IMR-90 (cell line): ENCODE measurements around the gene GNA14. TPM values are rescaled to one million over a fixed set of nuclear protein-coding genes. Genes with fewer than 3 reads are reported as not detected.

Source experiments
- ATAC-seq: fragments of 200-7000 bp; cut with Tn5 transposase; 2 replicates; pipeline ENCODE4 v1.9.1; 2020; ENCODE audit warnings: low read depth, mild to moderate bottlenecking, moderate library complexity
- BruUV-seq: library from RNA; stranded (reverse); fragments of 400-500 nt; replicated peaks from 2 replicates; lab custom pipeline; 2021; lab: Mats Ljungman, UMichigan
- CTCF ChIA-PET: fragments of 300-600 bp; formaldehyde crosslinking; extraction: SDS; loops from one replicate; lab custom pipeline; 2021; ENCODE audit warnings: antibody characterized with exemption; lab: Yijun Ruan, JAX
- POLR2A ChIA-PET: fragments of 300-600 bp; sonication (Branson Sonifier 250); formaldehyde crosslinking; loops from one replicate; lab custom pipeline; 2022; ENCODE audit warnings: antibody characterized with exemption; ENCODE audit not compliant: unreplicated experiment; lab: Charles Lee
- DNase-seq: peaks from one replicate; pipeline ENCODE4 v3.0.0; 2013
- H2AFZ ChIP-seq: replicated peaks from 2 replicates; pipeline ENCODE3; 2013; ENCODE audit warnings: low read length, mild to moderate bottlenecking; ENCODE audit not compliant: poor library complexity
- H2AK5ac ChIP-seq: 2 replicates; pipeline ENCODE4 v1.6.1; 2013; ENCODE audit warnings: low read depth, low read length, inconsistent platforms
- H2AK9ac ChIP-seq: replicated peaks from 2 replicates; pipeline ENCODE3; 2013; ENCODE audit warnings: mild to moderate bottlenecking, low read depth, low read length, moderate library complexity; ENCODE audit not compliant: poor library complexity
- H2BK120ac ChIP-seq: 2 replicates; pipeline ENCODE4 v1.6.1; 2013; ENCODE audit warnings: low read depth, low read length, inconsistent platforms
- H2BK15ac ChIP-seq: 3 replicates; pipeline ENCODE4 v1.6.1; 2013; ENCODE audit warnings: low read depth, low read length, inconsistent platforms
- H2BK20ac ChIP-seq: 2 replicates; pipeline ENCODE4 v1.6.1; 2013; ENCODE audit warnings: low read depth, mild to moderate bottlenecking, inconsistent platforms, low read length, moderate library complexity
- H2BK5ac ChIP-seq: 2 replicates; pipeline ENCODE4 v1.6.1; 2013; ENCODE audit warnings: mild to moderate bottlenecking, low read depth, low read length, inconsistent platforms; ENCODE audit not compliant: poor library complexity, severe bottlenecking
- H3K14ac ChIP-seq: replicated peaks from 2 replicates; pipeline ENCODE4 v1.6.1; 2013; ENCODE audit warnings: low read depth, low read length, inconsistent platforms
- H3K18ac ChIP-seq: 2 replicates; pipeline ENCODE4 v1.6.1; 2013; ENCODE audit warnings: low read depth, low read length, control low read depth
- H3K23ac ChIP-seq: 2 replicates; pipeline ENCODE4 v1.6.1; 2013; ENCODE audit warnings: low read depth, low read length, inconsistent platforms
- H3K27ac ChIP-seq: 2 replicates; pipeline ENCODE4 v1.5.1; 2013; ENCODE audit warnings: mild to moderate bottlenecking, control low read depth, low read length; ENCODE audit not compliant: insufficient read depth
- H3K27me3 ChIP-seq: 2 replicates; pipeline ENCODE4 v1.6.1; 2013; ENCODE audit warnings: low read length; ENCODE audit not compliant: control insufficient read depth, insufficient read depth
- H3K36me3 ChIP-seq: 2 replicates; pipeline ENCODE4 v1.6.1; 2013; ENCODE audit warnings: low read length, mixed read lengths; ENCODE audit not compliant: control insufficient read depth, insufficient read depth
- H3K4ac ChIP-seq: 2 replicates; pipeline ENCODE4 v1.6.1; 2013; ENCODE audit warnings: low read depth, low read length, inconsistent platforms
- H3K4me1 ChIP-seq: 2 replicates; pipeline ENCODE4 v1.6.1; 2013; ENCODE audit warnings: low read length, mixed read lengths; ENCODE audit not compliant: control insufficient read depth, insufficient read depth
- H3K4me2 ChIP-seq: 2 replicates; pipeline ENCODE4 v1.6.1; 2013; ENCODE audit warnings: low read depth, mild to moderate bottlenecking, control low read depth, low read length, moderate library complexity
- H3K4me3 ChIP-seq: 2 replicates; pipeline ENCODE4 v1.5.1; 2013; ENCODE audit warnings: low read depth, mild to moderate bottlenecking, control low read depth, low read length, moderate library complexity; ENCODE audit not compliant: insufficient read depth
- H3K56ac ChIP-seq: 2 replicates; pipeline ENCODE4 v1.6.1; 2013; ENCODE audit warnings: low read length, inconsistent platforms; ENCODE audit not compliant: insufficient read depth; ENCODE audit errors: extremely low read depth
- H3K79me1 ChIP-seq, 2 experiments: 2 replicates each; pipeline ENCODE4 v1.6.1; 2013; ENCODE audit warnings: low read length in 2 of 2, inconsistent platforms in 1 of 2, low read depth in 1 of 2
- H3K9ac ChIP-seq: 2 replicates; pipeline ENCODE4 v1.6.1; 2013; ENCODE audit warnings: low read depth, low read length, control low read depth
- H3K9me1 ChIP-seq: 2 replicates; pipeline ENCODE4 v1.6.1; 2013; ENCODE audit warnings: low read length, inconsistent platforms; ENCODE audit not compliant: insufficient read depth
- H3K9me3 ChIP-seq: 2 replicates; pipeline ENCODE4 v1.6.1; 2013; ENCODE audit warnings: low read length; ENCODE audit not compliant: control insufficient read depth, insufficient read depth
- H4K20me1 ChIP-seq: 2 replicates; pipeline ENCODE4 v1.6.1; 2013; ENCODE audit warnings: low read length, inconsistent platforms; ENCODE audit not compliant: insufficient read depth
- H4K5ac ChIP-seq: 2 replicates; pipeline ENCODE4 v1.6.1; 2013; ENCODE audit warnings: mild to moderate bottlenecking, low read depth, low read length, control low read depth
- H4K8ac ChIP-seq, 2 experiments: 2 replicates each; pipeline ENCODE4 v1.6.1; 2013; ENCODE audit warnings: low read depth in 2 of 2, low read length in 2 of 2, control low read depth in 1 of 2, inconsistent platforms in 1 of 2
- H4K91ac ChIP-seq: 2 replicates; pipeline ENCODE4 v1.6.1; 2013; ENCODE audit warnings: low read depth, low read length, inconsistent platforms; ENCODE audit not compliant: insufficient read depth
- SMC3 ChIP-seq: fragments of 150-350 bp; IDR thresholded peaks from 2 replicates; pipeline ENCODE4 v1.6.1; 2016; ENCODE audit warnings: low read depth, mild to moderate bottlenecking, antibody characterized with exemption, low read length, moderate library complexity
- WGBS, 2 experiments: methylation state at CpG; one replicate each; pipeline versions ENCODE4 v1.1.5 to v1.1.7; 2013; ENCODE audit warnings: missing lambda C conversion rate in 2 of 2; ENCODE audit not compliant: insufficient read length in 1 of 2; ENCODE audit errors: extremely low coverage in 2 of 2; 5-methylcytosine and 5-hydroxymethylcytosine counted together
- dilution Hi-C: fragments of 300-500 bp; cut with HindIII; formaldehyde crosslinking; loops from one replicate; pipeline ENCODE4 v1.14.3; 2018; ENCODE audit warnings: low sequenced_read_pairs; ENCODE audit not compliant: unreplicated experiment
- in situ Hi-C: fragments of 300-500 bp; cut with MboI; formaldehyde crosslinking; loops from 3 replicates; pipeline ENCODE4 v1.14.3; 2019; ENCODE audit warnings: low sequenced_read_pairs, inconsistent platforms, mixed read lengths
- intact Hi-C: fragments of 100-400 bp; cut with micrococcal nuclease; formaldehyde crosslinking; loops from 2 replicates; pipeline ENCODE4 v1.10.0; 2022
- polyA plus RNA-seq, 3 experiments: library from polyadenylated mRNA; depleted of rRNA; stranded (reverse); fragments of >200 nt; gene quantifications; 2 replicates each; pipeline ENCODE4 v1.2.3, GENCODE V29; 2012; ENCODE audit warnings: low replicate concordance in 1 of 3
- total RNA-seq: library from RNA; depleted of rRNA; stranded (reverse); fragments of >200 nt; gene quantifications from 2 replicates; pipeline ENCODE4 v1.2.3, GENCODE V29; 2012

GNA14 gene
- total and polyA plus RNA-seq, 2 of the 4 experiments (the other 2 are of a cell fraction), result under 0.01 to 0.03 TPM

GRCh38 chr9:77505232-77505631, 142.9 kb downstream of the GNA14 start:
- CTCF ChIA-PET, result no interaction called here
- POLR2A ChIA-PET, result no interaction called here
- no peaks in the 10 kb centered on the region for H3K27me3 ChIP-seq
- no peak overlapping the region for H2AFZ ChIP-seq
- H2BK120ac ChIP-seq, result no peak overlapping the region
- no peak overlapping the region for H3K9ac ChIP-seq
- H3K9me3 ChIP-seq, result no peaks in the 10 kb centered on the region
- WGBS, 2 experiments, result no CpG with 5 or more reads among the region's 5 CpGs
- H4K8ac ChIP-seq, result no peak overlapping the region
- BruUV-seq, result no TSS peak
- H3K36me3 ChIP-seq, result no peaks in the 10 kb centered on the region
- no peak overlapping the region for H2AK5ac ChIP-seq
- H3K4me2 ChIP-seq, result no peak overlapping the region
- DNase-seq, result no peak
- no peak overlapping the region for H3K4me3 ChIP-seq
- H3K56ac ChIP-seq, result no peak overlapping the region
- ATAC-seq, result no peak
- no peak overlapping the region for H3K14ac ChIP-seq
- no peak overlapping the region for H4K91ac ChIP-seq
- H3K79me1 ChIP-seq, result no peaks in the 10 kb centered on the region
- H2BK20ac ChIP-seq, result no peak overlapping the region
- H3K9me1 ChIP-seq, result no peaks in the 10 kb centered on the region
- no peak overlapping the region for H2AK9ac ChIP-seq
- no peak overlapping the region for H2BK5ac ChIP-seq
- in situ Hi-C loops, result no loop called here
- H3K27ac ChIP-seq, result no peak overlapping the region
- dilution Hi-C loops, result no loop called here
- no peak overlapping the region for H3K23ac ChIP-seq
- intact Hi-C loops, result no loop called here
- no peaks in the 10 kb centered on the region for H3K4me1 ChIP-seq
- no peaks in the 10 kb centered on the region for H4K20me1 ChIP-seq
- H3K18ac ChIP-seq, result no peak overlapping the region
- H2BK15ac ChIP-seq, result no peak overlapping the region
- TF ChIP-seq SMC3, result no peak
- no peak overlapping the region for H3K4ac ChIP-seq
- H4K5ac ChIP-seq, result no peak overlapping the region
